ENCODE data around the gene TEKTIP1.

- TF ChIP-seq CTCF (IDR thresholded peaks at IDR 0.05) = no peak
- TF ChIP-seq EZH2 (IDR thresholded peaks at IDR 0.05; ENCODE audit: borderline replicate concordance, insufficient read depth, low read depth, low read length, poor library complexity, severe bottlenecking) = no peak
These were observed 46.1 kb upstream of the TEKTIP1 start for GRCh38 chr19:3492919-3493318.

Measured in B cell (primary cell).